Measurements from ENCODE around the gene GPX3.

The GPX3 gene

DNA sequence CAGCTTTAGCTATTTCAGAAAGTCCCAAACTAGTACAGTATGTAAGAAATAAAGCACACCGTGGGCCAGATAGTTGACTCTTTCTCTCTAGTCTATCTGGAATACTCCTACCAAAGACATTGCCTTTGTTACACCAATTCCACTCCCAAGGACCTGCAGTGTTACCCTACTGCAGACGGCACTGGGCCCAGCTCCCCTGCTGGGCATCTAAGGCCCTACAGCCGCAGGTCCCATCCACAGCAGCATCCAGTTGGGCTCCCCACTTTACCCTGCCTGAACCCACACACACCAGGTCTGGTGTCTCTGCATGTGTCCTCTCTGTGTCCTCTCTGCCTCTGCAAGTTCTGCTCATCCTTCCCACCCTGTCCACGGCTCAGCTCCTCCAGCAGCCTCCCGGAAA, 37.9 kb downstream of the GPX3 start:
- DNase-seq = no peak

DNA sequence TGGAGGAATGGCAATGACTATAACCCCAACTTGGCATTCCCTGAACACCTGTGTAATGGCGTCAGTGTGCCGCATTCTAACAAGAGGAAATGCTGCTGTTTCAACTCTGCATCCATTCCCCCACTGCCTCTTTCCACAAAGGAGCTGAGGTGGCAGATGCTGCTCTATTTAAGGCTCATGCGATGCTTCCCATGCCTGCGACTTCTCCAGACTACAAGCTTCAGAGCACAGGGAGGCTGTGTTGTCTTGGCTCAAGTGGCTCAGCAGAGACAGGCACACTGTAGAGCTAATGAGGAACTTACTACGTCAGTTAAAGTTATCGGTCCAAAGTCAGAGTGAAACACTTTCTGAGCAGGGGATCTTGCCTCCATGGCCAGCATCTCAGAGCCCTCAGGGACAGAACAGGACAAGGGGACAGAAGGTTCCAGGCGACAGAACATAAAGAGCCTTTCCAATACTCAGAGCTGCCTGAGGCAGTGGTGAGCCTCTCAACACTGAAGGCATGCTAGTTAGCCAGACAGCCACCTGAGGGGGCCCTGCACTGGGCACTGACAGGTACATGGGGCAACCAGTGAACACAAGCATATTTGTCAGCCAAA, 38.6 kb downstream of the GPX3 start:
- DNase-seq = no peak

DNA sequence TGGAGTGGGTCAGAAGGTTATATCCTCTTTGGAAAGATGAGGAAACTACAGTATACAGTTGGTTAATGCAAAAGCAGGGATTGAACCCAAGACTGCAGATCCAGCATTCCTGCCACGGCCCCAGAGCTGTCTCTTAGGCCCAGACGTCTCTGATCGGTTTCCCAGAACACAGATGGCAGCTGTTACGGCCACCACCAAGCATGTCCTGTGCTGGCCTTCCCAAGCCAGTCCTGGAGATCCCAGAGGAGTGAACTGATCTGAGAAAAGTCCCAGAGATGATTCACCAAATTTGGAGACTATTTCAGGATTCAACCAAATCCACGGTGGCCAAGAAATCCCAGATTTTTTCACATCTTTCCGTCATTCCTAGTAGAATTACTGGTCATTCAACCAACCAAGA, 40.4 kb downstream of the GPX3 start:
- no peak for DNase-seq

DNA sequence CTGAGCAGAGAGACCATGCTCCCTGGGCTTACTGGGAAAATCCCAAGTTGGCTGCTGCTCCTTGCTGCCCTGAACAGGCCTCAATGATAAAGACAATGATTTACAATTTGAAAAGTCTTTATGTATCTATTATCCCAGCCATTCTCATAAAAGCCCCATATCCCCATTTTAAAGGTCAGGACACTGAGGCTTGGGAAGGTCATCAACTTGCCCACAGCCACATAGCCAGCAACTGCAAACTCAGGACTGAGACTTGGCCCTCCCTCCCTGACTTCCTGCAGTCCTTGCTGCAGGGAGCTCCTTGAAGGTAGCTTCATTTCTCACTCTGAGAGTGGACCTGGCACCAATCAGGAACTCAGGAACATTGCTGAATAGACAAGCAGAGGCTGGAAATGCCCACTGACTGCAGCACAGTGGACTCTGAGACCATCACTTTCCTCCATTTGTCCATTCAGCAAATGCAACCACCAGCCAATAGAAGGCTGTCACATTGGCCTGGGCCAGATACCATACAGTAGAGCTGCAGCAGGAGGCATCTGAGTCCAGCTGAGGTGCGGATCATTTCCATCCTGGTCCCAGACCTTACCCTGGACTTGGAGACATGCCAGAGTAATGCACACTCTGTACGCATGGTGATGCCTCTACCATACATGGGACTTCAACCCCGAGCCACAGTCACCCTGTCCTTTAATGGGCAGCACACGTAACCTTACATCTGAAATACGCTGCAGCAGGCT, 42.2 kb downstream of the GPX3 start:
- no peak for DNase-seq

DNA sequence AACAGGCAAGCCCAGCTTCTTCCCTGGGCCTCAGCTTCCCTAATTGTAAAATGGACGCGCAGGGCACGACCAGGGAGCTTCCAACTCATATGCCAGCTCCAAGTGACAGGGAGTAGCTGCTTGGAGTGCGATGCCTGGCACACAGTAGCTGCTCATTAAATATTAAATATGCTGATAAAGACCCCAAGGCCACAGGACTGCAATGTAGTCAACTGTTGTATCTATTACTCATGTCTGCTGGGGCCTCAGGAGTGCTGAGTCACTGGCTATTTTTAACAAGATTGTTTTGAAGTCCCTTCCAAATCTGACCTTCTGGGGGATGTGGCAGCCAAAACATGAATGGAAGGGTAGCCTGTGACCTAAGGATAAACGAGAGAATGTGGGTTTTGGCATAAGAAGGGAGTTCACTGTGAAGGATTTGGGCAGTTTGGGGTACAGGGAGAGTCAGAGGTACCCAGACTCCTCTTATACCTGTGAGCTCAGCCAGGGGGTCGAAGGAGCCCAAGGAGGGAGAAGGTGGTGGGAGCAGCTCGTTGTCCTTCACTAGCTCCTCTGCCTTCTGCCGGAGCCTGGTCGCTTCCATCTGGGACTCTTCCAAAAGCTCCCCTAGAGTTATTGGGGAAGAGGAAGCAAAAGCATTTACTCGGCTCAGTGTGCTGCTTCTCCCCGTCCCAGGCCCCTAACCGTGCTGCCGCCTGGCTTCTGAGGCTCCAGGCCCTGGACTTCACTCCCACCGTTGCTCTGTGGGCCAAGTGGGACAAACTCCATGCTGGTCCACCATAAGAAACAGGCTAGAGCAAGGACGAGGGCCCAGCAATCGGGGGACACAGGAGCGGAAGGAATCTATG, 43.0 kb downstream of the GPX3 start:
- peak in 1 of 2 donors; percentile 62 for DNase-seq

DNA sequence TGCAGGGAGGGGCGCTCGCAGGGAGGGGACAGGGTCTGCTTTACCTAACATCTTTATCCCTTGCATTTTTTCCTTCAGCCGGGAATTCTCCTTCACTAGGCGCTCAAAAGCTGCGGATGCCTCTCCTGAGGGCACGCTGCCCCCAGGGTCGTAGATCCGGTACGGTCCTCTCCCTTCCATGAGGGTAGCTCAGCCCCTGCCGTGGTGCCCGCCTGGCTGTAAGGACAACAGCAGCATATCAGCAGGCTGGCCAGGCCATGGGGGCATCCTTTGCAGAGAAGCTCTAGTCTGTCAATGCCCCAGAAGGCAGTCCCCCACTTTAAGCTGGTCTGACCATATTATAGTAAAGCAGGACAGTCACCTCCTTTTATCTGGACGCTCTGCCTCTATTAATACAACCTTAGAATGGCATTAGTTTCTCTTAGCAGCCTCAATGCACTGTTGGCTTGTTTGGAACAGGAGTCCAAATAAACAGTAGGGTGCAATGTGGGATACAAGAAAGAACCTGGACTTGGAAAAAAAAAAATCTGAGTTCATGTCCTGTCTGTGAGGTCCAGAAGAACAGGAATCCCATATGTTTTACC, 44.6 kb downstream of the GPX3 start:
- DNase-seq = no peak

DNA sequence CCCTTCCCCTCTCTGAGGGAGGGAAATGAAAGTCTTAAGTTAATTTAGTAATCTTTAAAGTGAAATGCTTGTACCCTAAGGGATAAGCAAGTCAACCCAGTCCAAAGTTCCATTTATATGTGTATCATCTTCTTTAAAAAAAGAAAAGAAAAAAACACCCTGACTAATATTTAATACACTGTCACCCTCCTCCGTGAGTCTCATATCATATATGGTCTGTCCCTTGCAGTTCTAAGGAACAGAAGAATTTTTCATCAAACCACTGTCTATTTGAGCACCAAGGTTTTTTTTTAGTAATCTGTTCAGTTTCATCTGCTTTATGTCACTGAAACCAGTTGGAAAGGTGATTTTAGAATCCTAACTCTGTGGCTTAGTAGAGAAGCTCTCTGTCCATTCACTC, 45.2 kb downstream of the GPX3 start:
- DNase-seq = no peak

DNA sequence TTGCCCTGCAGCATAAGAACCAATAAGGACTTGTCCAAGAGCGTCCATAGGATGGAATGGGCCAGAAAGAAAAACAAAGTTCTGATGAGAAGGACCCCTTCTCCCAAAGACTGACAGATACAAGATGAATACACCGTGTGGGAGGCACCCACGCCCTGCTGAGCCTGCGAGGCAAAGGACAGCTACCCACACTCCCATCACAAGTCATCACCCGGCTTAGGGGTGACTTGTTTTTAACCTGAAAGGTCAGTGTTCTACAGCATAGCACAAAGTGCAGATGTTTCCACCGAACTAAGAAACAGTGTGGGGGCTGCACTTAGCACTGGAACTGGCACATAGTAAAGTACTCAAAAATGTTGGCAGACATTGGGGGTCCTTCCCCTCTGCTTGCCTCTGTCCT, 46.5 kb downstream of the GPX3 start:
- DNase-seq = no peak

DNA sequence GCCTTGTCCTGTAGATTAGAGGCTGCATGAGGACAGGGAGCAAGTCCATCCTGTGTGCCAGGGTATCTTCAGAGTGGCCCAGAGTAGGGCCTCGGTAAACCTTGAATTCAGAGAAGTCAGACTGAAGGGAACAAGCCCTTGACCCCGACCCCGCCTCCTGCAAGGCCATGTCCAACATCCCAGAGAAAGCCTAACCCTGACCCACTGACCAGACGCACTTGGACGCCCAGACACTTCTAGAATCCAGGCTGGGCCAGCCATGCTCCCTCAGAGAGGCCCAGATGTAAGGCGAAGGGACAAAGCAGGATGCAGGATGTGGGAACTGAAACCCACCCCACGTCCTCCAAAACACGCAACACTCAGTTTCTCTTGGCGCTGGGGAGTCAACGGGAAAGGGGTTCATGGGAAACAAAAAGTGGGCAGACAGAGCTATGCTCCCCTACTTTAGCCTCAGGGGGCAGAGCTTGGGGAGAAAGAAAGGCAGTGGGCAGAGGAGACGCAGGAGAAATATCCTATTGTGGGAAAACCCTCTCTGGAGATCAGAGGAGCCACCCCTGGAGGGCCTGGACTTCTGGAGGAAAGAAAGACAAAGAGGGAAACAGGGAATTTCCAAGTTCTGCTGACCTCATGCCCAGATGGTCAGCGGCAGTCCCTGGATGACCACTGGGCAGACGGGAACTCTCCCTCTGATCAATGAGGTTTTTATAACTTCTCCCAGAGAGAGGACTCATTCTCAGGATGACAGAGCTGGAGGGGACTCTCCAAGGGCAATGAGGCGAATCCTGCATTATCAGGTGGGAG, 47.4 kb downstream of the GPX3 start:
- no peak for DNase-seq

DNA sequence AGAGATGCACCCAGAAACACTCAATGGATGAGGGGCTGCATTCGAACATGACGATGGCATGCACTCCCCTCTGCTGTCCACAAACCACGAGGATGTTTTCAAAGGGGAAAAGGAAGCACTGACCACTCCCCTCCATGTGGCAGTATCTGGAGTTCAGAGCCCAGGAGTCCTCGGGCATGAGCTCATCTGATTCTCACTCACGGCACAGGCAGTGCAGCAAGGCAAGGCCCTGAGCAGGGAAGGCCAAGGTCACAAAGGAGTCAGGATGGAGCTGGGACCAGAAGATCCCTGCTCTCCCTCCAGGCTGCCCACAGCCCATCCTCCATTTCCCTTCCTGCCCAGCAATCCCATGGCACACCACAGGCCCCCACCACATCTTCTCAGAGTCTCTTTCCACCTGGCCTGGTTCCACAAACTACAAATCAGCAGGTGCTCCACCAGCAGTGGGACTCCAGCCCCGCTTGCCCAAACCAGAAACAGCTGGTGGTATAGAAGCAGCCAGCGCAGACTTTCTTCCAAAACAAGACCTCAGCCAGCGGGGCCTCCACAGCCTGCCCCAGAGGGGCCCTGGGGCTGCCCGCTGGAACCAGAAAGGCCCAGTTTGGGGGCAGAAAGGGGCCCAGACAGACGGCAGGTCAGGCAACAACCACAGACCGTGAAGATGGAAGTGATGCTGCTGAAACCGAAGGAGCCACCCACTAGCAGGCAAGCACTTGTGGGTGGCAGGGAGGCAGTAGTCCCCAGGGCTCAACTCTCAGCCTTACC, 48.2 kb downstream of the GPX3 start:
- no peak for DNase-seq

DNA sequence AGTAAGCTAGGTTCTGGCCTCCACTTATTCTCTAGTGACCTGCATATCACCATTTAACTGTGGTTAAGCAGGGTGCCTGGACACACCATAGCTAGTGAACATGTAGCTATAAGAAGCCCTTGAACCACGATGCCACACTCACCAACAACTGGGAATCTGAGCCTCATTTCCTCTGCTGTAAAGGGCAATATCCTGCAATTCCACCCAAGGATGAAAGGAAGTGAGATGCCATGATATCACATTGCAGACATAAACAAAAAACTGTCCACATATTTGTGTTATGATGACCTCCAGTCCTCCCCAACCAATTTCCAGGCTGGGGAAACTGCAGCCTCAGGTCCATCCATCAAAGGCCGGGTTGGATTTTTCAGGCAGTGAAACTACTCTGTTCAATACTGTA, 50.1 kb downstream of the GPX3 start:
- DNase-seq = no peak

DNA sequence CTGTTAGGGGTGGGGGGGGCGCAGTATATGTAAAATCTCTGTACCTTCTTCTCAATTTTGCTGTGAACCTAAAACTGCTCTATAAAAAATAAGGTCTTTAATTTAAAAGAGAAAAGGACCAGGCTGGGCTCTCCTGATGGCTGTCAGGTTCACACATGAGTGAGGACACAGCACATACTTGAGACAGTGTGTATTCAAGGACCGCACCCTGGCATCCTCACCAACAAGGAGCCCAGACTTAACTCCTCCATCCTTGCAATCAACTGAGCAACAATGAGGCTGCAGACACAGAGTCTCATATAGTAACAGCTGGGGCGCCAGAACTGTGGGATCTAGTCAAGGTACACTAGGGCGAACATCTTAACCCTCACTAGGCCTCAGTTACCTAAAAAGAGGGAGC, 50.6 kb downstream of the GPX3 start:
- no peak for DNase-seq

DNA sequence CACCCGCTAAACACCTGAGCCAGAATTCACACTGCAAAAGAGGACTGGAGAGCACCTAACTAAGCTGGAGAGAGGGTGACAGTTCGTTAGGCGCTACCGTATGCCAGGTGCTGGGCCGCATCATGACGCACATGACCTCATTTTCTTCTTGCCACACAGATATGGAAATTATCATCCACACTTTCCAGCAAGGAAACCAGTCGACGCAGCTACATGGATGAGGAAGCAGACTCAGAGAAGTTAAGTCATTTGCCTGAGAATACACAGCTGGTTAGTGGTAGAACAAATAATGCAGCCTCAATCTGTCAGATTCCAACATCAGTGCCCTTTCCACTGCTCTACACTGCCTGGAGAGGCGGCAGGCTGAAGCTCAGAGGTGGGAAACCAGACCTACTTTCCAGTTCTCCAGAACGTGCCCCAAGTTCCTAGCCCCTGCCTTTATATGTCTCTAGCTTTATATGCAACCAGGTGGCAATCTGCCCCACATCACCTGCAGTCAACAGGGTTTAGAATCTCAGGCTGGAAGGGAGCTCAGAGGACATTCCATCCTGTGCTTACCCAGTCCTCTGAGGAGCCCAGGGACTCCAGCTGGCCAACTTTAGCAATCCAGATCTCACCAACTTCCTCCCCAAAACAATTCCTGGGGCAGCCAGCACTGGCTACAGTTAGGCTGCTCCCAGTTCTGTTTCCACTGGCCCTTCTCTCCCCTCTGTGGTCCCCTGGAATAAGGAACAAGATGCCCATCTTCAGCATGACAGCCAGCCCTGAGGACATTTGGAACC, 51.6 kb downstream of the GPX3 start:
- DNase-seq = no peak

DNA sequence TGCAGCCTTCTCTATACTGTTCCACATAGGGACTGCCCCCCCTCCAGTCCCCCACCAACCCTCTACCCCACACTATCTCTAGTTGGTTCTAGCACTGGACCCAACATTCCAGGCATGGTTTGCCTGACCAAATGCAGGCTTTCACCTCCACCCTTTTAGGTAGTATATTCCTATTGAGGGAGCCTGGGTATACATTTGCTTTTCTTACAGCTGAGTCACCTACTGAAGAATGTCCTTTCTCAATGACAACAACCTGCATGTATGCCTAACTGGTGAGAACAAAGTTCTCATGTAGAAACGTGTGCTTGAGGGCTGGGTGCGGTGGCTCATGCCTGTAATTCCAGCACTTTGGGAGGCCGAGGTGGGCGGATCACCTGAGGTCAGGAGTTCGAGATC, 52.2 kb downstream of the GPX3 start:
- no peak for DNase-seq

DNA sequence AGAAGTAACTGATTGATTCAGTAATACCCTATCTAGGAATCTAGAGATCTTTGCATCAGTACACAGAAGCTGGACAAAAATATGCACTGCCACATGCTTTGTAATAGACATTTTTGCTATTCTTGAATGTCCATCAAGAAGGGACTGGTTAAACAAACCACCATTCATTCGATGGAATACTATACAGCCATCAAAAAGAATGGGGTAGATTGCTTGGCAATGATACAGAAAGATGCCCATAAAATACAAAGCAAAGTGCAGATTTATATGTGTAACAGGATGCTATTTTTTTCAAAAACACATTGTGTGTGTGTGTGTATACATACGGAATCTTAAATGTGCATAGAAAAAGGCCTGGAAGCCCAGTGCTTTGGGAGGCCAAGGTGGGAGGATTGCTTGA, 52.9 kb downstream of the GPX3 start:
- DNase-seq = no peak

DNA sequence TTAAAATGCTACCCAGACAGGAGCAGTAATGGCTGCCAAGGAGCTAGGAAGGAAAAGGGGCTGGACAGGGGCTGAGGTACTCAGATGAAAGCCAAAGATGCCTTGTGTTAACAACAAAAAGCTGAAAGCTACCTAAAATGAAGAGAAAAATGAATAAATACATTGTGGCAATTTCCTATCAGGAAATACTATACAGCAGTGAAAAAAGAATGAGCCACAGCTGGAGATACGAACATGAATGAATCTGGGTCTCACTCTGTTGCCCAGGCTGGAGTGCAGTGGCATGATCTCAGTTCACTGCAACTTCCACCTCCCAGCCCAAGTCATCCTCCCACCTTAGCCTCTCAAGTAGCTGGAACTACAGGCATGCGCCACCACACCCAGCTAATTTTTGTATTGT, 54.2 kb downstream of the GPX3 start:
- no peak for DNase-seq

DNA sequence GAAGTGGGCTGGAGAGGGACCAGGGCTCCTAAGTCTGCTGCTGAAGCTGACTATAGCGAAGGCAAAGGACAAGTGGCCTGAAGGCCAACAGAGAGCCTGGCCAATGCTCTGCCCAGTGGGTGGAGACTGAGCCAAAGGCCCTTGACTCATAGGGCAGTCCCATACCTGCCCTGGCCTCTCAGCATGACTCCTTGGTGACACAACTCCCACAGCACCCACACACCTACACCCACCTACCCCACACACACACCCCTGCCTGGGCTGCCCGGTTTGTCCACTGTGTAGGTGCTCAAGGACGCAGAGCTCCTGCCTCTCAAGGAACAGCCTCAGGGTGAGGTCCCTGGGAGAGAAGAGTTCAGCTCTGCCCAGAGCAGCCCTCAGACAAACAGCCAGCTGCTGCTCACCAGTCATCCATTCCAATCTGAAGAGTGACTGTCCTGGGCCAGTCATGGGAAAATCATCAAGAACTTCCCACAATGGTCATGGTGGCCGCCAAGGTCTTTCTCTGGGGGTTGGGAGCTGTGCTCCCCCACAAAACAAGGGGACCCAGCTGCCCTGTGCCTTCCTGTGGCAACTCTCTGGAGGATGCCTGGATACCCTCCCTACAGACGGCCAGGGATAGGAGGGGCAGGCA, 55.4 kb downstream of the GPX3 start:
- no peak for DNase-seq

DNA sequence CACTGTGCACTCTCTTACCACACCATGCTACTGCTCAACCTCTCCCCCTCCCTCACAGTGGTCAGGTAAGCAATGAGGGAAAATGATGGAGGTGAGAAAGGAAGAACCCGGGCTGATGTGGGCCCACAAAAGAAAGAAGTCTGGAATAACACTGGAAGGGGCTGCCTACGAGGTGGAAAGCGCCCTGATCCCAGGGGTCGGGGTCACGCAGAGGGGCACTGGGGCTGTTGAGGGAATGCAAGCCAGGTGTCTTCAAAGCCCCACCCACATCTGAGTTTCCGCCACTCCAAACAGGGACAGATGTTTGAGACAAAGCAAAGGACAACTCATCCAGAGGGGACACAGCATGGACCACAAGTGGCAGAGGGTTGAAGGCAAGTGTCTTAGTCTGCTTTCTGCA, 56.2 kb downstream of the GPX3 start:
- no peak for DNase-seq

DNA sequence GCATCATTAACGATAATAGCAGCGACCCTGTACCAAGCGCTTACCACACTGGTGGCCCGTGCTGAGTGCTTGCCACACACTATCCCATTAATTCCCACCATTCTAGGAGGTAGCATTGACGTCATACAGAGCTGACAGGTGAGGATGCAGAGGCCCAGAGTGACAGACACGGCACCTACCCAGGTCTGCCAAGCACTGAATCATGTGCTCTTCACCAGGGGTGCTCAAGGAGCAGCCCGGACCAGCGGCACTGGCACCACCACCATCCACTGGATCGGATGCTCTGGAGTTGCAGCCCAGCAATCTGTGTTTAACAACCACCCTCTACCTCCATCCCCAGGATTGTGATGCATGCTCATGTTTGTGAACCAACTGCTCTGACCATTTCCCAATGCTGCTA, 57.0 kb downstream of the GPX3 start:
- DNase-seq = no peak

DNA sequence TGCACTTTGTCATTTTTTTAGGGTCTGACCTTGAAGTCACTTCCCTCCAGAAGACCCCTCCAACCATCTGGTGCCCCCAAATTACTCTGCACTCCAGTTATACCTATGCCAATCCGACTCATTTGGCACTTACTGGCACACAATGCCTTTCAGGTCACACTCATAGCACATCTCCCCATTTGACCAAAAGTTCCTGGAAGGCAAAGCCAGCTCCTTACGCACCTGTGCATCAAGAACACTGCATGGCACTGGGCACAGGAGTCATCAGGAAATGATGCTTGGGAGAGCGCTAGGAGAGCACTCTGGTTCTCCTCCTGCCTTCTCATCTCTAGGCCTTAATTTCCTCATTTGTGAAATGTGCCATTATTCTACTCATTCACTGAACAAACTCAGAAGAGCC, 57.6 kb downstream of the GPX3 start:
- DNase-seq = no peak

All from bone marrow (tissue), 2 donors.